ENCODE data around the gene MAJIN. TPM values are rescaled to one million over a fixed set of nuclear protein-coding genes. Genes with fewer than 3 reads are reported as not detected.
A peak's percentile ranks its signal among the peaks of the same experiment; 100 is the strongest.

MAJIN gene
- total RNA-seq, 2 experiments from 2014 or later = not detected

GRCh38 chr11:64890522-64890939 is 81.4 kb downstream of the MAJIN start:
- no peak overlapping the region for H3K4me3 ChIP-seq (ENCODE audit: low read depth, low read length, poor library complexity, severe bottlenecking)
- no peaks in the 10 kb centered on the region for H3K79me2 ChIP-seq (ENCODE audit: insufficient read depth, low read depth, low read length)
- POLR2A ChIA-PET = interaction anchor here (1.2 kb wide), 1 partner anchor 40 kb away, joined by 3 read pairs; no protein-coding TSS in a partner anchor
- no TSS peak for BruUV-seq (replicated peaks)
- H3K4me1 ChIP-seq (ENCODE audit: insufficient read depth, low read length, poor library complexity, severe bottlenecking) = peaks cover 28% of the 10 kb centered on the region
- H3K9me2 ChIP-seq (ENCODE audit: insufficient read depth, low read length) = no peaks in the 10 kb centered on the region
- no peaks in the 10 kb centered on the region for H3K9me3 ChIP-seq (ENCODE audit: low read length)
- H4K20me1 ChIP-seq (ENCODE audit: insufficient read depth, low read length) = no peaks in the 10 kb centered on the region
- H2AFZ ChIP-seq (ENCODE audit: low read length) = no peak overlapping the region
- H3K4me2 ChIP-seq (ENCODE audit: low read length) = no peak overlapping the region
- no peaks in the 10 kb centered on the region; the same call in 1 of the 2 replicates for H3K36me3 ChIP-seq (ENCODE audit: insufficient read depth, low read length)
- TF ChIP-seq CTCF (conservative IDR thresholded peaks at IDR 0.05; ENCODE audit: low read length) (no peak), EZH2phosphoT487 (IDR thresholded peaks at IDR 0.05; ENCODE audit: borderline replicate concordance, low read depth, low read length) (no peak)
- CTCF ChIA-PET (ENCODE audit: unreplicated experiment) = interaction anchor here (0.7 to 2.9 kb wide), 3 partner anchors 21 to 42 kb away, joined by 3 to 9 read pairs (median 4); no protein-coding TSS in a partner anchor
- no peak overlapping the region for H3K27ac ChIP-seq (ENCODE audit: low read depth, low read length, poor library complexity, severe bottlenecking)
- intact Hi-C loops (cut with micrococcal nuclease; ENCODE audit: unreplicated experiment) = loop anchor here (5.0 kb wide), 1 partner anchor 103 kb away; no protein-coding TSS in a partner anchor
- DNase-seq (ENCODE audit: low spot score) = no peak

GRCh38 chr11:64888729-64889511 is 83.0 kb downstream of the MAJIN start:
- intact Hi-C loops (cut with micrococcal nuclease; ENCODE audit: unreplicated experiment) = no loop called here
- Histone ChIP-seq H4K20me1 (ENCODE audit: insufficient read depth, low read length) (no peaks in the 10 kb centered on the region), H3K4me3 (ENCODE audit: low read depth, low read length, poor library complexity, severe bottlenecking) (no peak overlapping the region), H3K27ac (ENCODE audit: low read depth, low read length, poor library complexity, severe bottlenecking) (no peak overlapping the region), H3K4me2 (ENCODE audit: low read length) (peak overlapping the region; percentile 75), H3K36me3 (ENCODE audit: insufficient read depth, low read length) (no peaks in the 10 kb centered on the region), H3K9me3 (ENCODE audit: low read length) (no peaks in the 10 kb centered on the region), H3K79me2 (ENCODE audit: insufficient read depth, low read depth, low read length) (no peaks in the 10 kb centered on the region), H2AFZ (ENCODE audit: low read length) (no peak overlapping the region), H3K4me1 (ENCODE audit: insufficient read depth, low read length, poor library complexity, severe bottlenecking) (peaks cover 31% of the 10 kb centered on the region), H3K9me2 (ENCODE audit: insufficient read depth, low read length) (no peaks in the 10 kb centered on the region)
- TF ChIP-seq CTCF (conservative IDR thresholded peaks at IDR 0.05; ENCODE audit: low read length) = no peak
- TF ChIP-seq EZH2phosphoT487 (IDR thresholded peaks at IDR 0.05; ENCODE audit: borderline replicate concordance, low read depth, low read length) = no peak
- ChIA-PET CTCF (ENCODE audit: unreplicated experiment) (interaction anchor here (0.8 to 1.8 kb wide), 5 partner anchors 19 to 41 kb away, joined by 3 to 12 read pairs (median 4); no protein-coding TSS in a partner anchor), POLR2A (interaction anchor here (1.4 kb wide), 1 partner anchor 12 kb away, joined by 4 read pairs; no protein-coding TSS in a partner anchor)
- BruUV-seq (replicated peaks) = no TSS peak
- DNase-seq (ENCODE audit: low spot score) = no peak

GRCh38 chr11:64888406-64888728 is 83.5 kb downstream of the MAJIN start:
- peak overlapping the region; percentile 97 for H2AFZ ChIP-seq (ENCODE audit: low read length)
- ChIA-PET CTCF (ENCODE audit: unreplicated experiment) (interaction anchor here (0.6 to 1.8 kb wide), 10 partner anchors 11 to 44 kb away, joined by 3 to 12 read pairs (median 4); partner anchors contain the start of gene CDC42BPG), POLR2A (interaction anchor here (0.6 to 1.7 kb wide), 3 partner anchors 12 to 43 kb away, joined by 4 to 9 read pairs (median 4); no protein-coding TSS in a partner anchor)
- no peaks in the 10 kb centered on the region for H3K36me3 ChIP-seq (ENCODE audit: insufficient read depth, low read length)
- no peak for TF ChIP-seq EZH2phosphoT487 (IDR thresholded peaks at IDR 0.05; ENCODE audit: borderline replicate concordance, low read depth, low read length)
- no peak for TF ChIP-seq CTCF (conservative IDR thresholded peaks at IDR 0.05; ENCODE audit: low read length)
- peak overlapping the region; percentile 44 for H3K27ac ChIP-seq (ENCODE audit: low read depth, low read length, poor library complexity, severe bottlenecking)
- peak overlapping the region; percentile 75 for H3K4me2 ChIP-seq (ENCODE audit: low read length)
- no peak for DNase-seq (ENCODE audit: low spot score)
- no peaks in the 10 kb centered on the region for H3K9me3 ChIP-seq (ENCODE audit: low read length)
- H3K4me3 ChIP-seq (ENCODE audit: low read depth, low read length, poor library complexity, severe bottlenecking) = peak overlapping the region; percentile 53
- no peaks in the 10 kb centered on the region for H4K20me1 ChIP-seq (ENCODE audit: insufficient read depth, low read length)
- H3K79me2 ChIP-seq (ENCODE audit: insufficient read depth, low read depth, low read length) = no peaks in the 10 kb centered on the region
- no TSS peak for BruUV-seq (replicated peaks)
- H3K9me2 ChIP-seq (ENCODE audit: insufficient read depth, low read length) = no peaks in the 10 kb centered on the region
- intact Hi-C loops (cut with micrococcal nuclease; ENCODE audit: unreplicated experiment) = no loop called here
- H3K4me1 ChIP-seq (ENCODE audit: insufficient read depth, low read length, poor library complexity, severe bottlenecking) = peaks cover 35% of the 10 kb centered on the region
